GM23338 (cell line): ENCODE measurements around the gene LLGL1. TPM values are rescaled to one million over a fixed set of nuclear protein-coding genes. Genes with fewer than 3 reads are reported as not detected.

Experiments
- ATAC-seq: fragments of 200-7000 bp; cut with Tn5 transposase; 3 replicates; pipeline ENCODE4 v1.9.1; 2020
- DNase-seq: peaks from one replicate; pipeline ENCODE4 v3.0.0-alpha.2; 2015; ENCODE audit warnings: low spot score
- H2AFZ ChIP-seq: fragments of 200-600 bp; sonication (generic); 2 replicates; pipeline ENCODE4 v1.8.0; 2016; ENCODE audit warnings: antibody characterized with exemption, mild to moderate bottlenecking, moderate library complexity
- H3F3A ChIP-seq: fragments of 200-600 bp; sonication (generic); replicated peaks from 2 replicates; pipeline ENCODE4 v1.8.0; 2017; ENCODE audit warnings: antibody characterized with exemption, mixed run types, low read depth
- H3K27ac ChIP-seq: fragments of 200-600 bp; sonication (generic); 2 replicates; pipeline ENCODE4 v1.6.1; 2016; ENCODE audit warnings: low read depth
- H3K27me3 ChIP-seq: fragments of 200-600 bp; sonication (generic); 2 replicates; pipeline ENCODE4 v1.8.0; 2016; ENCODE audit warnings: mild to moderate bottlenecking, mixed run types, moderate library complexity; ENCODE audit not compliant: insufficient read depth
- H3K36me3 ChIP-seq: fragments of 200-600 bp; sonication (generic); 2 replicates; pipeline ENCODE4 v1.8.0; 2016; ENCODE audit warnings: mild to moderate bottlenecking; ENCODE audit not compliant: insufficient read depth
- H3K4me1 ChIP-seq: fragments of 200-600 bp; sonication (generic); 2 replicates; pipeline ENCODE4 v1.8.0; 2016; ENCODE audit warnings: mild to moderate bottlenecking, moderate library complexity; ENCODE audit not compliant: insufficient read depth
- H3K4me2 ChIP-seq: fragments of 200-600 bp; sonication (generic); 2 replicates; pipeline ENCODE4 v1.7.1; 2017; ENCODE audit warnings: mixed run types
- H3K4me3 ChIP-seq: fragments of 200-600 bp; sonication (generic); 2 replicates; pipeline ENCODE4 v1.6.1; 2016; ENCODE audit warnings: mixed run types
- H3K79me2 ChIP-seq: fragments of 200-600 bp; sonication (generic); replicated peaks from 2 replicates; pipeline ENCODE4 v1.8.0; 2017; ENCODE audit warnings: mild to moderate bottlenecking; ENCODE audit not compliant: insufficient read depth
- H3K9me2 ChIP-seq: fragments of 200-600 bp; sonication (generic); 2 replicates; pipeline ENCODE4 v1.8.0; 2017; ENCODE audit not compliant: insufficient read depth
- H4K20me1 ChIP-seq: fragments of 200-600 bp; sonication (generic); replicated peaks from 2 replicates; pipeline ENCODE4 v1.8.0; 2017; ENCODE audit warnings: mild to moderate bottlenecking; ENCODE audit not compliant: insufficient read depth
- H3K27ac Mint-ChIP-seq: 2 replicates; pipeline ENCODE4 v1.8.0; 2020; ENCODE audit warnings: inconsistent platforms, mild to moderate bottlenecking, moderate library complexity, mixed read lengths
- H3K27me3 Mint-ChIP-seq: 3 replicates; pipeline ENCODE4 v1.8.0; 2022; ENCODE audit warnings: low read depth, mild to moderate bottlenecking, moderate library complexity, mixed read lengths, inconsistent platforms; ENCODE audit not compliant: insufficient read depth, poor library complexity
- H3K36me3 Mint-ChIP-seq: 3 replicates; pipeline ENCODE4 v1.8.0; 2021; ENCODE audit warnings: low read depth, mild to moderate bottlenecking, inconsistent platforms, moderate library complexity, mixed read lengths
- H3K4me1 Mint-ChIP-seq: 3 replicates; pipeline ENCODE4 v1.8.0; 2020; ENCODE audit warnings: mild to moderate bottlenecking, inconsistent platforms, mixed read lengths
- H3K4me3 Mint-ChIP-seq: 3 replicates; pipeline ENCODE4 v1.8.0; 2021; ENCODE audit warnings: moderate library complexity, mild to moderate bottlenecking, inconsistent platforms, mixed read lengths
- H3K9me3 Mint-ChIP-seq: 3 replicates; pipeline ENCODE4 v1.8.0; 2020; ENCODE audit warnings: moderate library complexity, mild to moderate bottlenecking, inconsistent platforms, mixed read lengths
- EZH2phosphoT487 ChIP-seq: fragments of 200-600 bp; sonication (generic); IDR thresholded peaks from one replicate; pipeline ENCODE4 v1.8.1; 2018; ENCODE audit warnings: antibody characterized with exemption; ENCODE audit not compliant: unreplicated experiment
- JUNB ChIP-seq: IDR thresholded peaks from one replicate; pipeline ENCODE4 v1.6.1; 2016; ENCODE audit warnings: antibody characterized with exemption; ENCODE audit not compliant: unreplicated experiment
- NANOG ChIP-seq: IDR thresholded peaks from 2 replicates; pipeline ENCODE4 v1.6.1; 2016; ENCODE audit warnings: antibody characterized with exemption, borderline replicate concordance
- POLR2AphosphoS5 ChIP-seq: IDR thresholded peaks from 2 replicates; pipeline ENCODE4 v1.6.1; 2016; ENCODE audit warnings: antibody characterized with exemption, low read depth
- ZNF331 ChIP-seq: fragments of 250-450 bp; sonication (Bioruptor Pico); IDR thresholded peaks from 2 replicates; pipeline ENCODE4 v1.5.0; 2020; ENCODE audit warnings: low read depth, mild to moderate bottlenecking, moderate library complexity
- polyA plus RNA-seq: library from polyadenylated mRNA; unstranded; fragments of >200 nt; fragmentation: Nextera tagmentation; extraction: Ambion mirVana; gene quantifications from 2 replicates; pipeline ENCODE4 v1.2.1, GENCODE V29; 2016
- total RNA-seq: library from RNA; depleted of rRNA; stranded (reverse); fragments of >200 nt; shearing (Covaris generic); gene quantifications from 2 replicates; pipeline ENCODE4 v1.2.3, GENCODE V29; 2014
- TF ChIP-seq, protein P1 (sequence below), 2 experiments: fragments of 200-600 bp in 1 of 2; sonication (generic) in 1 of 2; conservative IDR thresholded peaks; 2 replicates each; pipeline versions ENCODE4 v1.5.1 to v1.6.1; 2016 to 2017; ENCODE audit warnings: antibody characterized with exemption in 2 of 2, low read depth in 2 of 2, mild to moderate bottlenecking in 2 of 2, moderate library complexity in 1 of 2
- TF ChIP-seq, protein P2 (sequence below): fragments of 250-450 bp; sonication (Bioruptor Pico); IDR thresholded peaks from 2 replicates; pipeline ENCODE4 v1.5.0; 2020; ENCODE audit warnings: mild to moderate bottlenecking, moderate library complexity

The LLGL1 gene
- total and polyA plus RNA-seq, 2 experiments from 2014 or later = 5.9 to 129 TPM

DNA sequence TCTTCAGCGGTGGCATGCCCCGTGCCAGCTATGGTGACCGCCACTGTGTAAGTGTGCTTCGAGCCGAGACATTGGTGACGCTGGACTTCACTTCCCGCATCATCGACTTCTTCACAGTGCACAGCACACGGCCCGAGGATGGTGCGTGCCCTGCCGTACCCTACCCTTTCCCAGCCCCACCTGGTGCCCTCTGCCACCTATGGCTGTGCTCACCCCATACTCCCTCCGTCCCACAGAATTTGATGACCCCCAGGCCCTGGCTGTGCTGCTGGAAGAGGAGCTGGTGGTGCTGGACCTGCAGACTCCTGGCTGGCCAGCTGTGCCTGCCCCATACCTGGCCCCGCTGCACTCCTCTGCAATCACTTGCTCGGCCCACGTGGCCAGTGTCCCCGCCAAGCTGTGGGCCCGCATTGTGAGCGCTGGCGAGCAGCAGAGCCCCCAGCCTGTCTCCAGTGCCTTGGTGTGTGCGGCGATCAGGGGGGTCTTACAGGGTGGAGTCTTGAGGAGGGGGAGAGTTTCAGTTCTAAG, 9.5 kb downstream of the LLGL1 start (continued):
- TF ChIP-seq, protein P1, sequence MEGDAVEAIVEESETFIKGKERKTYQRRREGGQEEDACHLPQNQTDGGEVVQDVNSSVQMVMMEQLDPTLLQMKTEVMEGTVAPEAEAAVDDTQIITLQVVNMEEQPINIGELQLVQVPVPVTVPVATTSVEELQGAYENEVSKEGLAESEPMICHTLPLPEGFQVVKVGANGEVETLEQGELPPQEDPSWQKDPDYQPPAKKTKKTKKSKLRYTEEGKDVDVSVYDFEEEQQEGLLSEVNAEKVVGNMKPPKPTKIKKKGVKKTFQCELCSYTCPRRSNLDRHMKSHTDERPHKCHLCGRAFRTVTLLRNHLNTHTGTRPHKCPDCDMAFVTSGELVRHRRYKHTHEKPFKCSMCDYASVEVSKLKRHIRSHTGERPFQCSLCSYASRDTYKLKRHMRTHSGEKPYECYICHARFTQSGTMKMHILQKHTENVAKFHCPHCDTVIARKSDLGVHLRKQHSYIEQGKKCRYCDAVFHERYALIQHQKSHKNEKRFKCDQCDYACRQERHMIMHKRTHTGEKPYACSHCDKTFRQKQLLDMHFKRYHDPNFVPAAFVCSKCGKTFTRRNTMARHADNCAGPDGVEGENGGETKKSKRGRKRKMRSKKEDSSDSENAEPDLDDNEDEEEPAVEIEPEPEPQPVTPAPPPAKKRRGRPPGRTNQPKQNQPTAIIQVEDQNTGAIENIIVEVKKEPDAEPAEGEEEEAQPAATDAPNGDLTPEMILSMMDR (conservative IDR thresholded peaks at IDR 0.05; ENCODE audit: low read depth in 2 of 2) = no peak
- TF ChIP-seq EZH2phosphoT487 (no peak), ZNF331 (CRISPR knock-in tag) (no peak), POLR2AphosphoS5 (no peak)
- TF ChIP-seq, protein P2, sequence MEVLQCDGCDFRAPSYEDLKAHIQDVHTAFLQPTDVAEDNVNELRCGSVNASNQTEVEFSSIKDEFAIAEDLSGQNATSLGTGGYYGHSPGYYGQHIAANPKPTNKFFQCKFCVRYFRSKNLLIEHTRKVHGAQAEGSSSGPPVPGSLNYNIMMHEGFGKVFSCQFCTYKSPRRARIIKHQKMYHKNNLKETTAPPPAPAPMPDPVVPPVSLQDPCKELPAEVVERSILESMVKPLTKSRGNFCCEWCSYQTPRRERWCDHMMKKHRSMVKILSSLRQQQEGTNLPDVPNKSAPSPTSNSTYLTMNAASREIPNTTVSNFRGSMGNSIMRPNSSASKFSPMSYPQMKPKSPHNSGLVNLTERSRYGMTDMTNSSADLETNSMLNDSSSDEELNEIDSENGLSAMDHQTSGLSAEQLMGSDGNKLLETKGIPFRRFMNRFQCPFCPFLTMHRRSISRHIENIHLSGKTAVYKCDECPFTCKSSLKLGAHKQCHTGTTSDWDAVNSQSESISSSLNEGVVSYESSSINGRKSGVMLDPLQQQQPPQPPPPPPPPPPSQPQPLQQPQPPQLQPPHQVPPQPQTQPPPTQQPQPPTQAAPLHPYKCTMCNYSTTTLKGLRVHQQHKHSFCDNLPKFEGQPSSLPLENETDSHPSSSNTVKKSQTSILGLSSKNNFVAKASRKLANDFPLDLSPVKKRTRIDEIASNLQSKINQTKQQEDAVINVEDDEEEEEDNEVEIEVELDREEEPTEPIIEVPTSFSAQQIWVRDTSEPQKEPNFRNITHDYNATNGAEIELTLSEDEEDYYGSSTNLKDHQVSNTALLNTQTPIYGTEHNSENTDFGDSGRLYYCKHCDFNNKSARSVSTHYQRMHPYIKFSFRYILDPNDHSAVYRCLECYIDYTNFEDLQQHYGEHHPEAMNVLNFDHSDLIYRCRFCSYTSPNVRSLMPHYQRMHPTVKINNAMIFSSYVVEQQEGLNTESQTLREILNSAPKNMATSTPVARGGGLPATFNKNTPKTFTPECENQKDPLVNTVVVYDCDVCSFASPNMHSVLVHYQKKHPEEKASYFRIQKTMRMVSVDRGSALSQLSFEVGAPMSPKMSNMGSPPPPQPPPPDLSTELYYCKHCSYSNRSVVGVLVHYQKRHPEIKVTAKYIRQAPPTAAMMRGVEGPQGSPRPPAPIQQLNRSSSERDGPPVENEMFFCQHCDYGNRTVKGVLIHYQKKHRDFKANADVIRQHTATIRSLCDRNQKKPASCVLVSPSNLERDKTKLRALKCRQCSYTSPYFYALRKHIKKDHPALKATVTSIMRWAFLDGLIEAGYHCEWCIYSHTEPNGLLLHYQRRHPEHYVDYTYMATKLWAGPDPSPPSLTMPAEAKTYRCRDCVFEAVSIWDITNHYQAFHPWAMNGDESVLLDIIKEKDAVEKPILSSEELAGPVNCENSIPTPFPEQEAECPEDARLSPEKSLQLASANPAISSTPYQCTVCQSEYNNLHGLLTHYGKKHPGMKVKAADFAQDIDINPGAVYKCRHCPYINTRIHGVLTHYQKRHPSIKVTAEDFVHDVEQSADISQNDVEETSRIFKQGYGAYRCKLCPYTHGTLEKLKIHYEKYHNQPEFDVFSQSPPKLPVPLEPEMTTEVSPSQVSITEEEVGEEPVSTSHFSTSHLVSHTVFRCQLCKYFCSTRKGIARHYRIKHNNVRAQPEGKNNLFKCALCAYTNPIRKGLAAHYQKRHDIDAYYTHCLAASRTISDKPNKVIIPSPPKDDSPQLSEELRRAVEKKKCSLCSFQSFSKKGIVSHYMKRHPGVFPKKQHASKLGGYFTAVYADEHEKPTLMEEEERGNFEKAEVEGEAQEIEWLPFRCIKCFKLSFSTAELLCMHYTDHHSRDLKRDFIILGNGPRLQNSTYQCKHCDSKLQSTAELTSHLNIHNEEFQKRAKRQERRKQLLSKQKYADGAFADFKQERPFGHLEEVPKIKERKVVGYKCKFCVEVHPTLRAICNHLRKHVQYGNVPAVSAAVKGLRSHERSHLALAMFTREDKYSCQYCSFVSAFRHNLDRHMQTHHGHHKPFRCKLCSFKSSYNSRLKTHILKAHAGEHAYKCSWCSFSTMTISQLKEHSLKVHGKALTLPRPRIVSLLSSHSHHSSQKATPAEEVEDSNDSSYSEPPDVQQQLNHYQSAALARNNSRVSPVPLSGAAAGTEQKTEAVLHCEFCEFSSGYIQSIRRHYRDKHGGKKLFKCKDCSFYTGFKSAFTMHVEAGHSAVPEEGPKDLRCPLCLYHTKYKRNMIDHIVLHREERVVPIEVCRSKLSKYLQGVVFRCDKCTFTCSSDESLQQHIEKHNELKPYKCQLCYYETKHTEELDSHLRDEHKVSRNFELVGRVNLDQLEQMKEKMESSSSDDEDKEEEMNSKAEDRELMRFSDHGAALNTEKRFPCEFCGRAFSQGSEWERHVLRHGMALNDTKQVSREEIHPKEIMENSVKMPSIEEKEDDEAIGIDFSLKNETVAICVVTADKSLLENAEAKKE = no peak

DNA sequence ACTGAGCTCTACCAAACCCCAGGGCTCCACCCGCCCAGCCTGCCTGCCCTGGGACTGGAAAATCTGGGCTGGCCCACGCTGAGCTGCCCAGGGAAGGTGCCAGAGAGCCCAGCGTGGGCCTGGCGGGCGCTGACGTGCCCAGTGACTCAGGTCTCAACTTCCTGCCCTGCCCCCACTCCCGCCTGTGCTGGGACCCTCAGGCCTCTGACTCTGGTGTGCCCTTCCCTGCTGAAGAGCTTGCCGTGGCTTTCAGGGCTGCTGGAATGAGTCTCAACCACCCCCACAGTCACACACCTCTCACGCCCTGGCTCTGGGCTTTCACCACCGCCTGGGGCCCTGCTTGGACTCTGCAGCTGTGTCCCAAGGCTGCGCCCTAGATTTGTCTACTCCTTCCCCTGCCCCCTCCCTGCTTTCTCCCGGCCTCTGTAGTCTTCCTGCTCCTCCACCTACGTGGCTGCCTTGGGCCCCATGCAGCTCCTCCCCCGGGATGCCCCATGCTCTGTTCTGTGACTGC, 10.4 kb downstream of the LLGL1 start:
- Mint-ChIP-seq H3K27ac (no peak overlapping the region), H3K36me3 (peaks cover 39% of the 10 kb centered on the region), H3K9me3 (no peaks in the 10 kb centered on the region), H3K4me3 (no peak overlapping the region), H3K4me1 (peaks cover 4% of the 10 kb centered on the region; the same call in 1 of the 3 replicates), H3K27me3 (peaks cover 5% of the 10 kb centered on the region)
- no peak overlapping the region for H3K4me2 ChIP-seq
- H3K27me3 ChIP-seq = no peaks in the 10 kb centered on the region
- no peak overlapping the region for H3K4me3 ChIP-seq
- H3F3A ChIP-seq = no peaks in the 10 kb centered on the region
- H4K20me1 ChIP-seq = no peaks in the 10 kb centered on the region; the same call in 1 of the 2 replicates
- DNase-seq (no peak), ATAC-seq (no peak)
- 0 out of 2 replicates have a peak, but pooled peaks cover 3% of the 10 kb centered on the region for H3K36me3 ChIP-seq
- H2AFZ ChIP-seq = no peak overlapping the region
- no peaks in the 10 kb centered on the region for H3K4me1 ChIP-seq
- peaks cover 10% of the 10 kb centered on the region for H3K79me2 ChIP-seq
- H3K9me2 ChIP-seq = no peaks in the 10 kb centered on the region
- H3K27ac ChIP-seq = no peak overlapping the region
- TF ChIP-seq JUNB (no peak), ZNF331 (CRISPR knock-in tag) (no peak), NANOG (no peak)
- TF ChIP-seq, protein P2 = no peak
